Memory B cell (primary cell): ENCODE measurements around the gene SLC35A3.

ENCODE experiments used
- ATAC-seq: fragments of 150-1000 bp; cut with Tn5 transposase; 2 replicates; pipeline ENCODE4 v1.10.0; 2021; ENCODE audit warnings: low read depth, mild to moderate bottlenecking, moderate library complexity
- DNase-seq, 2 donors: peaks; one replicate each; pipeline ENCODE4 v3.0.0; 2022; ENCODE audit warnings: low spot score in 2 of 2
- H3K27ac Mint-ChIP-seq: one replicate; pipeline ENCODE4 v1.8.0; 2022; ENCODE audit warnings: mild to moderate bottlenecking, moderate library complexity, mixed read lengths
- H3K27me3 Mint-ChIP-seq: one replicate; pipeline ENCODE4 v1.8.0; 2022; ENCODE audit warnings: mixed read lengths
- H3K36me3 Mint-ChIP-seq: one replicate; pipeline ENCODE4 v1.8.0; 2022; ENCODE audit warnings: mild to moderate bottlenecking, mixed read lengths
- H3K4me1 Mint-ChIP-seq: one replicate; pipeline ENCODE4 v1.8.0; 2022; ENCODE audit warnings: mixed read lengths
- H3K4me3 Mint-ChIP-seq: one replicate; pipeline ENCODE4 v1.8.0; 2022; ENCODE audit warnings: mild to moderate bottlenecking, moderate library complexity, mixed read lengths
- H3K9me3 Mint-ChIP-seq: one replicate; pipeline ENCODE4 v1.8.0; 2022; ENCODE audit warnings: mixed read lengths

Gene SLC35A3

GRCh38 chr1:99988210-99988765, 18.5 kb downstream of the SLC35A3 start:
- Mint-ChIP-seq H3K36me3 (peaks cover 36% of the 10 kb centered on the region), H3K27me3 (no peaks in the 10 kb centered on the region), H3K4me1 (peaks cover 6% of the 10 kb centered on the region), H3K4me3 (no peak overlapping the region), H3K27ac (no peak overlapping the region), H3K9me3 (no peaks in the 10 kb centered on the region)
- DNase-seq (no peak), ATAC-seq (no peak)

GRCh38 chr1:99992044-99992722, 22.4 kb downstream of the SLC35A3 start:
- ATAC-seq (no peak), DNase-seq (no peak)
- H3K4me3 Mint-ChIP-seq = no peak overlapping the region
- H3K4me1 Mint-ChIP-seq = no peaks in the 10 kb centered on the region
- peaks cover 44% of the 10 kb centered on the region for H3K36me3 Mint-ChIP-seq
- H3K27ac Mint-ChIP-seq = no peak overlapping the region
- H3K9me3 Mint-ChIP-seq = no peaks in the 10 kb centered on the region
- H3K27me3 Mint-ChIP-seq = no peaks in the 10 kb centered on the region

- Mint-ChIP-seq H3K27ac (no peak overlapping the region), H3K27me3 (no peaks in the 10 kb centered on the region), H3K4me1 (no peaks in the 10 kb centered on the region), H3K9me3 (no peaks in the 10 kb centered on the region), H3K36me3 (peaks cover 44% of the 10 kb centered on the region), H3K4me3 (no peak overlapping the region)
- DNase-seq (no peak), ATAC-seq (no peak)
Measured at GRCh38 chr1:99992760-99993467, 23.1 kb downstream of the SLC35A3 start.

- ATAC-seq = no peak
- H3K36me3 Mint-ChIP-seq = peaks cover 47% of the 10 kb centered on the region
- no peak overlapping the region for H3K27ac Mint-ChIP-seq
- H3K4me3 Mint-ChIP-seq = no peak overlapping the region
- H3K27me3 Mint-ChIP-seq = no peaks in the 10 kb centered on the region
- H3K9me3 Mint-ChIP-seq = no peaks in the 10 kb centered on the region
- DNase-seq = no peak
- H3K4me1 Mint-ChIP-seq = no peaks in the 10 kb centered on the region
Measured at GRCh38 chr1:99993468-99993845, 23.7 kb downstream of the SLC35A3 start.

GRCh38 chr1:99994496-99994895, 24.7 kb downstream of the SLC35A3 start:
- Mint-ChIP-seq H3K36me3 (peaks cover 46% of the 10 kb centered on the region), H3K27me3 (no peaks in the 10 kb centered on the region), H3K9me3 (no peaks in the 10 kb centered on the region), H3K4me1 (peaks cover under 1% of the 10 kb centered on the region), H3K4me3 (no peak overlapping the region), H3K27ac (no peak overlapping the region)
- no peak for DNase-seq
- ATAC-seq = no peak

- no peak for DNase-seq
- no peak for ATAC-seq
- Mint-ChIP-seq H3K36me3 (peaks cover 46% of the 10 kb centered on the region), H3K27me3 (no peaks in the 10 kb centered on the region), H3K4me1 (peaks cover 3% of the 10 kb centered on the region), H3K4me3 (no peak overlapping the region), H3K27ac (no peak overlapping the region), H3K9me3 (no peaks in the 10 kb centered on the region)
Measured at GRCh38 chr1:99996951-99997350, 27.2 kb downstream of the SLC35A3 start.

- peaks cover 10% of the 10 kb centered on the region for H3K9me3 Mint-ChIP-seq
- H3K36me3 Mint-ChIP-seq = peaks cover 51% of the 10 kb centered on the region
Measured at GRCh38 chr1:100001462-100001861, 31.7 kb downstream of the SLC35A3 start.

GRCh38 chr1:100005424-100005823, 35.6 kb downstream of the SLC35A3 start:
- H3K27me3 Mint-ChIP-seq = no peaks in the 10 kb centered on the region
- H3K9me3 Mint-ChIP-seq = peaks cover 10% of the 10 kb centered on the region
- no peak for ATAC-seq
- no peak overlapping the region for H3K27ac Mint-ChIP-seq
- no peaks in the 10 kb centered on the region for H3K4me1 Mint-ChIP-seq
- H3K36me3 Mint-ChIP-seq = peaks cover 48% of the 10 kb centered on the region
- H3K4me3 Mint-ChIP-seq = no peak overlapping the region
- DNase-seq = no peak

More at GRCh38 chr1:100001462-100001861, 31.7 kb downstream of the SLC35A3 start:
- H3K4me3 Mint-ChIP-seq = no peak overlapping the region
- DNase-seq (no peak), ATAC-seq (no peak)
- H3K27ac Mint-ChIP-seq = no peak overlapping the region
- peaks cover 3% of the 10 kb centered on the region for H3K4me1 Mint-ChIP-seq
- H3K27me3 Mint-ChIP-seq = no peaks in the 10 kb centered on the region

- H3K4me1 Mint-ChIP-seq = no peaks in the 10 kb centered on the region
Measured at GRCh38 chr1:100006688-100007087, 36.9 kb downstream of the SLC35A3 start.

GRCh38 chr1:100009458-100009857, 39.7 kb downstream of the SLC35A3 start:
- no peak overlapping the region for H3K27ac Mint-ChIP-seq
- peaks cover 25% of the 10 kb centered on the region for H3K36me3 Mint-ChIP-seq
- ATAC-seq = no peak

More at GRCh38 chr1:100006688-100007087, 36.9 kb downstream of the SLC35A3 start:
- DNase-seq (no peak), ATAC-seq (no peak)
- Mint-ChIP-seq H3K36me3 (peaks cover 41% of the 10 kb centered on the region), H3K27me3 (no peaks in the 10 kb centered on the region), H3K27ac (no peak overlapping the region), H3K4me3 (no peak overlapping the region), H3K9me3 (peaks cover 10% of the 10 kb centered on the region)

GRCh38 chr1:100010804-100011203, 41.0 kb downstream of the SLC35A3 start:
- Mint-ChIP-seq H3K36me3 (peaks cover 13% of the 10 kb centered on the region), H3K27ac (no peak overlapping the region), H3K27me3 (no peaks in the 10 kb centered on the region), H3K4me1 (no peaks in the 10 kb centered on the region), H3K4me3 (no peak overlapping the region), H3K9me3 (peaks cover 1% of the 10 kb centered on the region)
- ATAC-seq = no peak
- DNase-seq = no peak

More at GRCh38 chr1:100009458-100009857, 39.7 kb downstream of the SLC35A3 start:
- Mint-ChIP-seq H3K4me3 (no peak overlapping the region), H3K9me3 (peaks cover 8% of the 10 kb centered on the region), H3K27me3 (no peaks in the 10 kb centered on the region), H3K4me1 (no peaks in the 10 kb centered on the region)
- no peak for DNase-seq

GRCh38 chr1:100019220-100019619, 49.4 kb downstream of the SLC35A3 start:
- no peaks in the 10 kb centered on the region for H3K27me3 Mint-ChIP-seq
- no peaks in the 10 kb centered on the region for H3K4me1 Mint-ChIP-seq
- DNase-seq (no peak), ATAC-seq (no peak)
- H3K4me3 Mint-ChIP-seq = no peak overlapping the region
- H3K36me3 Mint-ChIP-seq = peaks cover 1% of the 10 kb centered on the region
- H3K27ac Mint-ChIP-seq = no peak overlapping the region
- H3K9me3 Mint-ChIP-seq = no peaks in the 10 kb centered on the region

GRCh38 chr1:100023482-100023881, 53.7 kb downstream of the SLC35A3 start:
- Mint-ChIP-seq H3K36me3 (no peaks in the 10 kb centered on the region), H3K27ac (no peak overlapping the region)
- ATAC-seq = no peak

GRCh38 chr1:100027212-100027611, 57.4 kb downstream of the SLC35A3 start:
- no peak for ATAC-seq
- no peak for DNase-seq
- H3K27ac Mint-ChIP-seq = no peak overlapping the region

More at GRCh38 chr1:100023482-100023881, 53.7 kb downstream of the SLC35A3 start:
- H3K27me3 Mint-ChIP-seq = no peaks in the 10 kb centered on the region
- no peaks in the 10 kb centered on the region for H3K4me1 Mint-ChIP-seq
- no peaks in the 10 kb centered on the region for H3K9me3 Mint-ChIP-seq
- DNase-seq = no peak
- H3K4me3 Mint-ChIP-seq = no peak overlapping the region

More at GRCh38 chr1:100027212-100027611, 57.4 kb downstream of the SLC35A3 start:
- peaks cover 2% of the 10 kb centered on the region for H3K36me3 Mint-ChIP-seq
- no peaks in the 10 kb centered on the region for H3K9me3 Mint-ChIP-seq
- H3K27me3 Mint-ChIP-seq = no peaks in the 10 kb centered on the region
- no peaks in the 10 kb centered on the region for H3K4me1 Mint-ChIP-seq
- no peak overlapping the region for H3K4me3 Mint-ChIP-seq
